Activated B cell treated with CpG ODN at 0.5 μM for 24 hours (primary cell): Measurements from ENCODE around the gene SLX9. TPM values are rescaled to one million over a fixed set of nuclear protein-coding genes. Genes with fewer than 3 reads are reported as not detected.

Experiments
- ATAC-seq: fragments of 200-7000 bp; cut with Tn5 transposase; one replicate; pipeline ENCODE4 v1.10.0; 2021; ENCODE audit warnings: low read depth, mild to moderate bottlenecking, moderate library complexity
- CTCF ChIA-PET: fragments of 350-600 bp; sonication (Branson Sonifier 250); formaldehyde crosslinking; loops from one replicate; lab custom pipeline; 2021; ENCODE audit warnings: antibody characterized with exemption; lab: Charles Lee
- POLR2A ChIA-PET: fragments of 350-600 bp; sonication (Branson Sonifier 250); formaldehyde crosslinking; loops from one replicate; lab custom pipeline; 2021; ENCODE audit warnings: antibody characterized with exemption; lab: Charles Lee
- DNase-seq: peaks from one replicate; pipeline ENCODE4 v3.0.0; 2022
- H3K27ac Mint-ChIP-seq: one replicate; pipeline ENCODE4 v1.8.0; 2020; ENCODE audit warnings: mixed read lengths
- H3K27me3 Mint-ChIP-seq: one replicate; pipeline ENCODE4 v1.8.0; 2021; ENCODE audit warnings: mixed read lengths
- H3K36me3 Mint-ChIP-seq: one replicate; pipeline ENCODE4 v1.8.0; 2021; ENCODE audit warnings: low read depth, mixed read lengths
- H3K4me1 Mint-ChIP-seq: one replicate; pipeline ENCODE4 v1.8.0; 2021; ENCODE audit warnings: mixed read lengths
- H3K4me3 Mint-ChIP-seq: one replicate; pipeline ENCODE4 v1.8.0; 2020; ENCODE audit warnings: mild to moderate bottlenecking, mixed read lengths
- H3K9me3 Mint-ChIP-seq: one replicate; pipeline ENCODE4 v1.8.0; 2020; ENCODE audit warnings: mixed read lengths
- intact Hi-C: fragments of 100-400 bp; cut with micrococcal nuclease; formaldehyde crosslinking; loops from one replicate; pipeline ENCODE4 v1.15.1; 2024
- total RNA-seq: library from RNA; stranded (reverse); gene quantifications from 2 replicates; pipeline ENCODE4 v1.2.3, GENCODE V29; 2022
- TF ChIP-seq, protein P1 (sequence below): fragments of 200-600 bp; IDR thresholded peaks from one replicate; pipeline ENCODE4 v1.8.0; 2022; ENCODE audit warnings: antibody characterized with exemption, mild to moderate bottlenecking

Gene SLX9
- total RNA-seq, 1 donor from 2014 or later, result 26.0 TPM

DNA sequence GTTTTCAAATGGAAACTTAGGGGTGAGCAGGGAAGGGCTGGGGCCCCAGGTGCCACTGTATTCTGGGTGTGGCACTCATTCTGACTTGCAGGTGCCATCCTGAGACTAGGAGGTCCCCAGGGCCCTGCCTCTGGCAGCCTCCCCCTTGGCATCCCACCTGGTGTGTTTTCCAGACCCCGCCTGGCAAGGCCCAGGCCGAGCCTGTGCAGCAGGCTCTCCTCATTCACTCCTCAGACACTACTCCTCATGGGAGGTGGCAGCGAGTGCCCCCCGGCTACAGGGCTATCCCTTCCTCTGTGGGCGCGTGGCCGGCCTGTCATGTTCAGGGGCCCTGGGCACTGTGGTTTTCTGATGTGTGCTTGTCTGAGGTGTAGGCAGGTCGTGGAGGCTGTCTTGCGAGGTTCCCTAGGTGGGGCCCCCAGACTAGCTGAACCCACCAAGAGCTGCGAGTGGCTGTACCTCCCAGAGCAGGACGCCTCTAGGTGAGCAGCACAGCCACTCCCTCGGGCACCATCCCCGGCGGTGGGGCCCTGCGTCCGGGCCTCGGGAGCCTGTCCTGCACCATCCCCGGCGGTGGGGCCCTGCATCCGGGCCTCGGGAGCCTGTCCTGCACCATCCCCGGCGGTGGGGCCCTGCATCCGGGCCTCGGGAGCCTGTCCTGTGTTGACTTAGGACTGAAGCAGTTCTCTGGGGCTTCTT lies 13.2 kb downstream of the SLX9 start:
- intact Hi-C loops, result no loop called here
- H3K4me1 Mint-ChIP-seq, result peaks cover 32% of the 10 kb centered on the region
- CTCF ChIA-PET, result interaction anchor here (12.1 to 12.2 kb wide), 2 partner anchors 176 to 186 kb away, joined by 218 to 224 read pairs; no protein-coding TSS in a partner anchor

DNA sequence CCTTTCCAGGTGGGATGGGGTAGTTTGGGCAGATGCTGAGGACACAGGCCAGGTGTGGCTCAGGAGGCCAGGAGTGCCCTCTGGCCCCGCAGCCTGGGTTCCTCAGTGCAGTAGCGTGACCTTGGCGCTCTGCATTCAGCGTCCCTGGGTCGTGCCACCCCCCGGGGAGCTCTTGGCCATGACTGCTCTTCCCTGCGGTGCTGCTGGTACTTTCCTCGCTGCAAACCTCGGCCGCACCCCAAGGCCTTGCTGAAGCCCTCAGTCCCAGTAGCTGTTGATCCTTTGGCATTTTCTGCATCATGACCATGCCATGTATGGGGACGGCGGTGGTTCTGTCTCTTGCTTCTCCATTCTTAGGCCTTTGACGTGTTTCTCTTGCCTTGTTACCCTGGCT lies 13.8 kb downstream of the SLX9 start:
- H3K4me1 Mint-ChIP-seq, result peaks cover 32% of the 10 kb centered on the region
- POLR2A ChIA-PET, result no interaction called here
- no peaks in the 10 kb centered on the region for H3K9me3 Mint-ChIP-seq
- TF ChIP-seq, protein P1, sequence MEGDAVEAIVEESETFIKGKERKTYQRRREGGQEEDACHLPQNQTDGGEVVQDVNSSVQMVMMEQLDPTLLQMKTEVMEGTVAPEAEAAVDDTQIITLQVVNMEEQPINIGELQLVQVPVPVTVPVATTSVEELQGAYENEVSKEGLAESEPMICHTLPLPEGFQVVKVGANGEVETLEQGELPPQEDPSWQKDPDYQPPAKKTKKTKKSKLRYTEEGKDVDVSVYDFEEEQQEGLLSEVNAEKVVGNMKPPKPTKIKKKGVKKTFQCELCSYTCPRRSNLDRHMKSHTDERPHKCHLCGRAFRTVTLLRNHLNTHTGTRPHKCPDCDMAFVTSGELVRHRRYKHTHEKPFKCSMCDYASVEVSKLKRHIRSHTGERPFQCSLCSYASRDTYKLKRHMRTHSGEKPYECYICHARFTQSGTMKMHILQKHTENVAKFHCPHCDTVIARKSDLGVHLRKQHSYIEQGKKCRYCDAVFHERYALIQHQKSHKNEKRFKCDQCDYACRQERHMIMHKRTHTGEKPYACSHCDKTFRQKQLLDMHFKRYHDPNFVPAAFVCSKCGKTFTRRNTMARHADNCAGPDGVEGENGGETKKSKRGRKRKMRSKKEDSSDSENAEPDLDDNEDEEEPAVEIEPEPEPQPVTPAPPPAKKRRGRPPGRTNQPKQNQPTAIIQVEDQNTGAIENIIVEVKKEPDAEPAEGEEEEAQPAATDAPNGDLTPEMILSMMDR, result no peak
- DNase-seq (no peak), ATAC-seq (no peak)
- no peaks in the 10 kb centered on the region for H3K27me3 Mint-ChIP-seq
- CTCF ChIA-PET, result interaction anchor here (12.1 to 12.2 kb wide), 2 partner anchors 175 to 185 kb away, joined by 218 to 224 read pairs; no protein-coding TSS in a partner anchor
- H3K4me3 Mint-ChIP-seq, result no peak overlapping the region
- peaks cover 51% of the 10 kb centered on the region for H3K36me3 Mint-ChIP-seq
- H3K27ac Mint-ChIP-seq, result no peak overlapping the region
- intact Hi-C loops, result no loop called here

More for the DNA sequence above, 13.2 kb downstream of the SLX9 start:
- POLR2A ChIA-PET, result interaction anchor here (0.5 kb wide), 1 partner anchor 243 kb away, joined by 5 read pairs; no protein-coding TSS in a partner anchor
- TF ChIP-seq, protein P1, result no peak
- Mint-ChIP-seq H3K27ac (no peak overlapping the region), H3K27me3 (no peaks in the 10 kb centered on the region), H3K9me3 (no peaks in the 10 kb centered on the region), H3K4me3 (peak overlapping the region; percentile 28), H3K36me3 (peaks cover 48% of the 10 kb centered on the region)
- DNase-seq, result no peak
- ATAC-seq, result no peak

DNA sequence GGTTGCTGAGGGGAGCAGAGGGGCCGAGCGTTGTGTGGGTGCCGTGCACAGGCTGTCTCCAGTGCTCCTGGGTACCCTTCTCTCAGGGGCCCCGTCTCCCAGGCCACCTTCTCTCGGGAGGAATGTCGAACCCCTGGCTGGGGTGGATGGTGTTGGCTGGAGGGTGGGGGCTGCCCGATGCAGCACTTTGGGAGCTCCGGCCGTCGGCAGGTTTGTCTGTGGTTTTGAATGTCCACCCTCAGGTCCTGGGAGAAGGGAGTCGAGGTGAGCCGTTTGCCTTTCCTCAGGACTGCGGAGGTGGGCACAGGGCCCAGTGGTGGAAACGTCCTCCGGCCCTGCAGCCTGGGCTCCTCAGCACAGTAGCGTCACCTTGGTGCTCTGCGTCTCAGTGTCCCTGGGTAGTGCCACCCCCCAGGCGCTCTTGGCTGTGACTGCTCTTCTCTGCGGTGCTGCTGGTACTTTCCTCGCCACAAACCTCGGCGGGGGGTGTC lies 14.5 kb downstream of the SLX9 start:
- no peak overlapping the region for H3K27ac Mint-ChIP-seq
- H3K9me3 Mint-ChIP-seq, result no peaks in the 10 kb centered on the region
- TF ChIP-seq, protein P1, result no peak
- no peak overlapping the region for H3K4me3 Mint-ChIP-seq
- intact Hi-C loops, result no loop called here
- ATAC-seq, result no peak
- CTCF ChIA-PET, result interaction anchor here (12.1 to 12.2 kb wide), 2 partner anchors 175 to 185 kb away, joined by 218 to 224 read pairs; no protein-coding TSS in a partner anchor
- no peak for DNase-seq
- H3K36me3 Mint-ChIP-seq, result peaks cover 55% of the 10 kb centered on the region
- H3K27me3 Mint-ChIP-seq, result no peaks in the 10 kb centered on the region
- H3K4me1 Mint-ChIP-seq, result peaks cover 32% of the 10 kb centered on the region
- POLR2A ChIA-PET, result no interaction called here

DNA sequence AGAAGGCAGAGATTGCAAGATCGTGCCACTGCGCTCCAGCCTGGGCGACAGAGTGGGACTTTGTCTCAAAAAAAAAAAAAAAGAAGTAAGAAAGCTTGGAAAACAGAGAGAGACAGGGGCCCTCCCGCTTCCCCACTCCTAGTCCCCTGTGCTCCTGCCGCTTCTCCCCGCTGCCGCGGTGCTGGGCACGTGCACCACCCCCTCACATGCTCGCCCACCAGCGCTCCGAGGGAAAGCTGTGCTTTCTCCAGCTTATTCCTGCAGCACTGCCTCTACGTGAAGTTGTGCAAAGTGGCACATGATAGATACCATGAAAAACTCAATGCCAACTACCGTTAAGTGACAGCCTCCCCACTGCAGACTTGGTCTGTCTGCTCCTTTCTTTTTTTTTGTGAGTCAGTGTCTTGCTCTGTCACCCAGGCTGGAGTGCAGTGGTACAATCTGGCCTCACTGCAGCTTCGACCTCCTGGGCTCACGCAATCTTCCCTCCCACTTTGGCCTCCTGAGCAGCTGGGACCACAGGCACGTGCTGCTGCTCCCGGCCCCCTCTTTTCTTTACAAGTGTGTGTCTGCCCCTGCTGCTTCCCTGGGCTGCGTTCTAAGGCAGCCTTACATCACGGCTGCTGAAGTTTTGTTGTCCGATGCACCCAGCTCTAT lies 15.4 kb downstream of the SLX9 start:
- no peaks in the 10 kb centered on the region for H3K9me3 Mint-ChIP-seq
- H3K4me3 Mint-ChIP-seq, result no peak overlapping the region
- TF ChIP-seq, protein P1, result no peak
- POLR2A ChIA-PET, result no interaction called here
- no peak overlapping the region for H3K27ac Mint-ChIP-seq
- DNase-seq, result no peak
- intact Hi-C loops, result no loop called here
- no peak for ATAC-seq
- H3K27me3 Mint-ChIP-seq, result no peaks in the 10 kb centered on the region
- CTCF ChIA-PET, result interaction anchor here (0.8 to 0.9 kb wide), 2 partner anchors 181 to 183 kb away, joined by 3 to 6 read pairs; no protein-coding TSS in a partner anchor
- H3K4me1 Mint-ChIP-seq, result peaks cover 23% of the 10 kb centered on the region
- H3K36me3 Mint-ChIP-seq, result peaks cover 55% of the 10 kb centered on the region

DNA sequence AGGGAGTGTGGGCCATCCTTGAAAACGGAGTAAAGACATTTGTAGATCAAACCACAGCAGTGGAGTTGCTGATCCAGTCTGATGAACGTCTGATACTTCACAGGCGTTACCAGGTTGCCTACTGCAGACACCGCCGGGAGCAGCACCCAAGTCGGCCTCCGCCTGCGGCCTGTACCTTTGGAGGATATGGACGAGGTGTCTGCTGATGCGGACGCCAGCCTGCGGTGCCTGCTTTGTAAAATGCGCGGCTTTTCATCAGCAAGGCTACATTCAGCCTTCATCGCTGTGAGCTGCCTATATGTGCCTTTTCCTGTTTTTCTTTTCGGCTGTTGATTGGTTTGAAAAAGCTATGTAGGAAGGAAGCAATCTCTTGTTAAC lies 16.0 kb downstream of the SLX9 start:
- H3K27me3 Mint-ChIP-seq, result no peaks in the 10 kb centered on the region
- no peak for DNase-seq
- H3K36me3 Mint-ChIP-seq, result peaks cover 60% of the 10 kb centered on the region
- ATAC-seq, result no peak
- ChIA-PET CTCF (interaction anchor here (0.8 to 1.1 kb wide), 3 partner anchors 173 to 182 kb away, joined by 3 to 7 read pairs (median 6); no protein-coding TSS in a partner anchor), POLR2A (no interaction called here)
- intact Hi-C loops, result no loop called here
- H3K4me3 Mint-ChIP-seq, result no peak overlapping the region
- TF ChIP-seq, protein P1, result no peak
- H3K27ac Mint-ChIP-seq, result no peak overlapping the region
- peaks cover 22% of the 10 kb centered on the region for H3K4me1 Mint-ChIP-seq
- no peaks in the 10 kb centered on the region for H3K9me3 Mint-ChIP-seq
